Measurements from ENCODE around the gene MSL2.
A peak's percentile ranks its signal among the peaks of the same experiment; 100 is the strongest.
"Not testable (repeated sequence)": the region's sequence is repeated elsewhere in the genome, so short reads cannot be mapped to it uniquely, and the experiment has no call there.

Gene MSL2, protein sequence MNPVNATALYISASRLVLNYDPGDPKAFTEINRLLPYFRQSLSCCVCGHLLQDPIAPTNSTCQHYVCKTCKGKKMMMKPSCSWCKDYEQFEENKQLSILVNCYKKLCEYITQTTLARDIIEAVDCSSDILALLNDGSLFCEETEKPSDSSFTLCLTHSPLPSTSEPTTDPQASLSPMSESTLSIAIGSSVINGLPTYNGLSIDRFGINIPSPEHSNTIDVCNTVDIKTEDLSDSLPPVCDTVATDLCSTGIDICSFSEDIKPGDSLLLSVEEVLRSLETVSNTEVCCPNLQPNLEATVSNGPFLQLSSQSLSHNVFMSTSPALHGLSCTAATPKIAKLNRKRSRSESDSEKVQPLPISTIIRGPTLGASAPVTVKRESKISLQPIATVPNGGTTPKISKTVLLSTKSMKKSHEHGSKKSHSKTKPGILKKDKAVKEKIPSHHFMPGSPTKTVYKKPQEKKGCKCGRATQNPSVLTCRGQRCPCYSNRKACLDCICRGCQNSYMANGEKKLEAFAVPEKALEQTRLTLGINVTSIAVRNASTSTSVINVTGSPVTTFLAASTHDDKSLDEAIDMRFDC

DNA sequence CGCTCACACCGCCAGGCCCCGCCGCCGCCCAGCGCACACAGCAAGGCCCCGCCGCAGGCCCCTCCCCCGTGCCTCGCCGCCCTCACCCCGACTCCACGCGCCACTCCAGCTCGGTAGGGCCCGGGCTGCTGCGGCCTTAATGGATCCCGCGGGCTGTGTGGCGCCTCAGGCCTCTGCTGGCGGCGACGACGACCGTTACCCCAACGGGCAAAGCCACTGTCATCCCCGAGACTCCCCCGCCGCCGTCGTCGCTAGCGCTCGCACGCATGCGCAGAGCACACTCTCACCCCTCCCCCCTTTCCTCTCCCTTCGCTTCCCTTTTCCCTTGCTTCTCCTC is at the start of gene MSL2:
TSS of gene MSL2 (minus strand) at position 272 of the 337 bp plus-strand sequence. CDS start 1,222 bp downstream, outside the sequence.
- DNase-seq, result no peak

DNA sequence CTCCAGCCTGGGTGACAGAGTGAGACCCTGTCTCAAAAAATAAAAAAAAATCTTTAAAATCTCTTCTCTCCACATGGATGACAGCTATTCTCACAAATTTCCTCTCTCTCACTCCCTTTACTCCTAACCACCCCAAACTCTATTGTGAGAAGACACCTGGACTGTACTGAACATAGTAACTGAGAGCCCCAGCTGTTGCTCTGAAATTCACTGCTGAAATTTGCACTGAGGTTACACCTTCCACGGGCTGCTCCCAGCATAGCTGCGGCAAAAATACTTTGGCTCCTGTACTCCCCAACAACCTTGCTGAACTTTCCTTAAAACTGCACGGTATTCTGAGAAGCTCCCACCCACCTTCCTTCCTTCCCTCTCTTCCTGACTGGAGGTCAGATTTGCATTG is 49.6 kb upstream of the MSL2 start:
- no peak for DNase-seq

DNA sequence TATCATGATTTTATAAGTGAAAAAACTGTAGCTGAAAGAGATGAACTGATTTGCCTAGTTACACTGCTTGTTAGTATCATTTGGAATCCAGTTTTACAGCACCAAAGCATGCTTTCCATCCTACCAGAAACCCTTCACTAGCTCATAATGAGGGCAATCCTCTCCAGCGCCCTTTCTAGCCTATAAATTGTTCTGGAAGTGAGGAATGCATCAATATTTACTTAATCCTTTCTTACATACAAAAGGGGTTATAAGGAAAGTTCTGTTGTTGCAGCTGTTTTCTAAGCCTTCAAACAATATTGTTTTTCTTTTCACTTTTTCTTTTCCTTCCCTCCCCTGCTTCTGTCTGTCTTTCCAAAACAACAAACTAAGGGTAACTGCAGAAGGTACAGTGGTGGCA is 43.0 kb upstream of the MSL2 start:
- DNase-seq, result no peak

DNA sequence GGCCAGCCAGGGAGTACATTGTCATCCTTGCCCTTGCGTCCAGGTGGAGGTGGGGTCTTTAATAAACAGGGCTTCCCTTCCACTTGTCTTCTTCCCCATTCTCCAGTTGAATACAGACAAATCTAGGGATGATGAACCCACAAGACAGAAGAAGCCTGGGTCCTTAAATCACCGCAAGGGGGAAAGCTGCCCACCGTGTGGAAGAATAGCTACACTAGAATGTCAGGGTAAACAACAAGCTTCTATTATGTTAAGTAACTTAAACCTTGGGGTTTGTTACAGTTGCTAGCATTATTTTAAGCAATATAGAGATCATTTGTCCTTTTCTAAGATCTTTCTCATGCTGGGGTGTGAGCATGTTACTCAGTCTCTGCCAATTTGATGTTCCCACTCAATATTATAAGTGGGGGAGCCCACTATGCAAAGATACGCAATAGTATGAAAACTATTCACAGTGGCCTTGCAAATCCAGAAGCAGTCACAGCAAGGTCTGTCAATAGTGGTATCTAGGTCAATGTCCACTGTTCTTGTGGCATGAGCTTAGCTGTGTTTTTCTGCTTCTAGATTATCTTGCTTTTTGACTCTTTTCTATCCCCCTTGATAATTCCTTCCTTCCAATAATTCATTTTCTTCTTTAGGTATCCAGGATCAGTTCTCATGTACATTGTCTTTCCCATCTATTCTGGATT is 42.0 kb upstream of the MSL2 start:
- no peak for DNase-seq

DNA sequence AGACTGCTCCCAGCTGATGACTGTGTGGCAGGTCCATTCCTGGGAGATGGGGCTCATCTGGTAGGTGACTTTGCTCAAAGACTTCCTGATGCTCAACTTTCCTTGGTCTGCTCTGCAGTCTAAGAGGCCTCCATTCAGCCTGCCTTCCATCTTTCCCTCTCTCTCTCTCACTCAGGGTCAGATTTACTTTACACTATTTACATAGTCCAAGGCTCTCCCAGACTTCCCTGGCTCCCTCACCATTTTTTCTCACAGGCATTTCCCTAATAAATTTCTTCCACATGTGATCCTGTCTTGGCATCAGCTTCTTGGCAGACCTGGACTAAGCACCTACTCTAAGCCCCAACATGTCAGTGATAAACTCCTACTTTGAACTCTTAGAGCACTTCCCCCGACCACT is 41.0 kb upstream of the MSL2 start:
- DNase-seq, result no peak

DNA sequence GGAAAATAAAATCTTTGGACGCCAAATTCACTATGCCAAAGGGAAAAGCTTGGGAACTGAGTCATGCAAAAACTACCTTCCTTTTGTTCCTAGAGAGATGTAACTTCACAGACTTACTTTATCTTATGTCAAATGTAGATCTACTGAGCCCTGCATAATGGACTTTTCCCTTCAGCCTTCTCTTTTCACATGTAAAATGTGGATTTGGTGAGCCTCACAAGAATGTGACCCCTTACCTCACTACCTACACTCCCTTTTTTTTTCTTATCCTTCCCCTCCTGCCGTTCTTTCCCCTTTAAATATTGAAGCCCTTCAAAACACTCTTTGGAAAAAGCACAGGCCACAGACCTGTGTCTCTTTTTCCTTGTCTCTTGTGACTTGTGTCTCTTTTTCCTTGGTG is 40.0 kb upstream of the MSL2 start:
- no peak for DNase-seq

DNA sequence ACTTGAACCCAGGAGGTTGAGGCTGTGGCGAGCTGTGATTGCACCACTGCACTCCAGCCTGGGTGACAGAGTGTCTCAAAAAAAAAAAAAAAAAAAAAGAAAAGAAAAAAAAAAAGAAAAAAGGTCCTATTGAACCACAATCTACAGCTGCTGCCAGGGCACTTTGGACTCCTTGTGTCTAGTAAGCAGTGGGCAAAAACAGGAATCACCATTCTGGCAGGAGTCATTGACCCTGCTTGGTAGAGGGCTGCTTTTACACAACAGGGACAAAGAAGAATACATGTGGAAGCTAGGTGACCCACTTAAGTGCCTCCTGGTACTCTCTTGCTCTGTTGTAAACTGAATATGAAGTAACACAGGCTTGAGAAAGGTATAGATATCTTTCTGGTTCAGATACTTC is 39.4 kb upstream of the MSL2 start:
- DNase-seq, result no peak

DNA sequence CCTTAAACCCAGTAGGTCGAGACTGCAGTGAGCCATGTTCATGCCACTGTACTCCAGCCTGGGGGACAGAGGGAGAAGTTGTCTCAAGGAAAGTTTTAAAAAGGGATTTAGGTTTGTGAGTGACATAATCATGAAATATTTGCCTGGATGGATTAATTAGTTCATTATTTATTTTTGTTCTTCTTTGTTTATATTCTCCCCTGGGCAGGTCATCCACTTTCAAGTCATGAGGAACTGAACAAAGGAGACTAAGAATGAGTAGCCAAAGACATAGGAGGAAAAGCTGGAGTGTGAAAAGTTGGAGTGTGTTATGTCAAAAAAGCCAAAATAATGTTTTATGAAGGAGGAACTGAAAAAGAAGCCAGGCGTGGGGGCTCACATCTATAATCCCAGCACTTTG is 36.3 kb upstream of the MSL2 start:
- DNase-seq, result no peak

DNA sequence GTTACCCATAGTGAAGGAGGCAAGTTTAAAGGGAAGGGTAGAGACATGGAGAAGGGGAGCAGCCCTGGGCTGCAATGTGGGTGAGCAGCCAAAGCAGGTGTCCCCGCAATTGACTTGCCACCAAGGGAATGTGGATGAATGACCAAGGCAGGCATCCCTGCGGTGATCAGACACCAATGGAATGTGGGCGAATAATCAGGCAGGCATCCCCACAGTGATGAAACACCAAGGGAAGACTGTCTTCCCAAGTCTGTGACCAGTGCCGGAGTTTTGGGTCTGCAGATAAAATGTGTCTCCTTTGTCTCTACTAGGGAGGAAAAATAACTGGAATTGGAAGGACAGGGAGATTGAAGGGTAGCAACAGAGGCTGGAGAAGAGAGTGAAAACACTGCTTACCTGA is 26.6 kb upstream of the MSL2 start:
- DNase-seq, result not testable (repeated sequence)

DNA sequence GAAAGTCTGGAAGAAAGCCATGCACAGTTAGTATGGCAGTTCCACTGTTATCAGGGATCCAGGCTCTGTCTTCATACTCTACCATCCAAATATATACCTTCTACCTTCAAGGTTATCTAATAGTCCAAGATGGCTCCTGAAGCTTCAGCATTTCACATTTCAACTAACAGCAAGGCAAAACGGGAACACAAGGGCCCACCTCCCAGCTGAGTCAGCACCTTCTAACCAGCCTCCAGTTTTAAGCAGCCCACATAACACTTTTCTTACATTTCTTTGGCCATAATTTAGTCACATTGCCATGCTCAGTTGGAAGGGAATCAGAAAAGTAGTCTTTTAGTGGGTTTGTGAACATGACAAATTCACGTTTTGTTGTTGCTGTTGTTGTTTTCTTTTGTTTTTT is 15.4 kb upstream of the MSL2 start:
- DNase-seq, result no peak

DNA sequence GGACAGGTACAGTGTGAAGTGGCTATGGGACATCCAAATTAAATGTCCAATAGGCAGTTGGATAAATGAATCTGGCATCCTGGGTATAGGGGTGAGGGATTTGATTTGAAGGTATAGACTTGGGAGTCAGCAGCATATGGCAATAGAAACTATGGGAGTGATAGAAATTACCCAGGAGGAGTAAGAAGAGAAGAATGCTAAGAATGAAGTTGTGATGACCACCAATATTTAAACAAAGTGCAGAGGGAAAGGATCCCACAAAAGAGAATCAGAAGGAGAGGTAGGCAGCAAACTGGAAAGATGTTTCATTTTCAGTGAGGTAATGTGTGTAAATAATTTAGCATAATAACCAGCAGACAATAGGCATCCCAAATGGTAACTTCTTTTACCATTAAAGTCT is 13.8 kb upstream of the MSL2 start:
- no peak for DNase-seq

DNA sequence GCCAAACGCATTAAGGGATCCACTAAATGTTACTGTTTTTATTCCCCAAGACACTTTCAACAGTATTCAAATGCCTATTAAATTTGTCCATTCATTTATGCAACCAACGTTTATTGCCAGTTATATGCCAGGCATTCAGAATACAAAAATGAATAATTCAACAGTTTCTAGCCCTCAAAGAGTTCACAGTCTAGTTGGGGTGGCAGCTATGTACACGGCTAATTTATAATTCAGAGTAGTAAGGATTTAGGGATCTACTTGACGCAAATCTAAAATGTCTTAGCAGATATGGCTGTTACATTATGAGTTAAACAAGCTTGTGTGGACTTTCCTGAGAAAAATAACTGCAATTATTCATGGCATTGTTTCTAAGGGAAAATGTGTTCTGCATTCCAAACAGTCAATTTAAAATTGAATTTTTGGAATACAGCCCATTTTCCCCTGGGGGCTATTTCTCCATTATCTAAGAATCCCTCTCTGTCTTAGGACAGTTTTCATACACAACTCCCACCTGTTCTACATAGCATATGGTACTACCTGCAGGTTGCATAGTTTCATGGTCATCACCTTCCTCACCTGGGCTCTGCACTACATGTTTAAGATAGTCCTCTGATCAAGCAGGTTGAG is 11.5 kb upstream of the MSL2 start:
- no peak for DNase-seq

DNA sequence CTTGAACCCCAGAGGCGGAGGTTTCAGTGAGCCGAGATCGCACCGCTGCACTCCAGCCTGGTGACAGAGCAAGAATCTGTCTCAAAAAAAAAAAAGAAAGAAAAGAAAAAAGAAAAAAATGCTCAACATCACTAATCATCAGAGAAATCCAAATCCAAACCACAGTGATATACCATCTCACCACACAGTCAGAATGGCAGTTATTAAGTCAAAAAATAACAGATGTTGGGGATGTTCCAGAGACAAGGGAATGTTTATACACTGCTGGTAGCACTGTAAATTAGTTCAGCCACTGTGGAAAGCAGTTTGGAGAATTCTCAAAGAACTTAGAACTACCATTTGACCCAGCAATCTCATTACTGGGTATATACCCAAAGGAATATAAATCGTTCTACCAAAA is 3.1 kb upstream of the MSL2 start:
- not testable (repeated sequence) for DNase-seq

DNA sequence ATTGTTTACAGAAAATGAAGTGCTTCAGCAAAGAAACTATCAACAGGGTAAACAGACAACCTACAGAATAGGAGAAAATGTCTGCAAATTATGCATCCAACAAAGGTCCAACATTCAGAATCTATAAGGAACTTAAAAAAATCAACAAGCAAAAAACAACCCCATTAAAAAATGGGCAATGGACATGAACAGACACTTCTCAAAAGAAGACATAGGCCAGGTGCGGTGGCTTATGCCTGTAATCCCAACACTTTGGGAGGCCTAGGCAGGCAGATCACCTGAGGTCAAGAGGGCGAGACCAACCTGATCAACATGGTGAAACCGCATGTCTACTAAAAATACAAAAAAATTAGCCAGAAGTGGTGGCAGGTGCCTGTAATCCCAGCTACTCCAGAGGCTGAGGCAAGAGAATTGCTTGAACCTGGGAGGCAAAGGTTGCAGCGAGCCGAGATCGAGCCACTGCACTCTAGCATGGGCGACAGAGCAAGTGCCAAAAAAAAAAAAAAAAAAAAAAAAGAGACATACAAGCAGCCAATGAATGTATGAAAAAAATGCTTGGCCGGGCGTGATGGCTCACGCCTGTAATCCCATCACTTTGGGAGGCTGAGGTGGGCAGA is 2.4 kb upstream of the MSL2 start:
- not testable (repeated sequence) for DNase-seq

DNA sequence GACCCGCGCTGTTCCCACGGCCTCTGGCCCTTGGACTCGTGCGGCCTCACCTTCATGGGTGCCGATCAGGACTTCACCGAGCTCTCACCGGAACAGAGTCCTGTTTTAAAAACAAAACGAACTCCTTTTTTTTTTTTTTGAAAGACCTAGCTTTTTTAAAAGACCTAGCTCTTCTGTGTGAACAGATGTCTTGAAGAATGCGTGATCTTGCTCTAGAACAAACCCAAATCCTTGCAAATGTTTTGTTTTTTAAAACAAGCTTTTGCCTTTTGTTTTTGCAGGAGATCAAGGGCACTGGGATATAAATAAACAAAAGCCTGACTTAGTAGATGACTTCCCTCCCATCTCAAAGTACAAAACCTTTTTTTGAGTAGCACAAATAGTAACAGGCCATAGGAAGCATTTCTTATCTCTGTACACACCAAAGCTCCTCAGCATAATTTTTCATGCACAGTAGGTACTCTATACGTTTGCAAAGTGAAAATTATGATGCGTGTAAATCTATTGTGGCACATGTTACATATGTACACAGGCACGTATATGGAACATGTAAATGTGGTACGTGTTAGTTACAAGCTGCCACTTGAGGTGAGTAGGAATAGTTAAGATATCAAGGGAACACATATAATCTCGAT is 1.1 kb upstream of the MSL2 start:
- DNase-seq, result no peak

DNA sequence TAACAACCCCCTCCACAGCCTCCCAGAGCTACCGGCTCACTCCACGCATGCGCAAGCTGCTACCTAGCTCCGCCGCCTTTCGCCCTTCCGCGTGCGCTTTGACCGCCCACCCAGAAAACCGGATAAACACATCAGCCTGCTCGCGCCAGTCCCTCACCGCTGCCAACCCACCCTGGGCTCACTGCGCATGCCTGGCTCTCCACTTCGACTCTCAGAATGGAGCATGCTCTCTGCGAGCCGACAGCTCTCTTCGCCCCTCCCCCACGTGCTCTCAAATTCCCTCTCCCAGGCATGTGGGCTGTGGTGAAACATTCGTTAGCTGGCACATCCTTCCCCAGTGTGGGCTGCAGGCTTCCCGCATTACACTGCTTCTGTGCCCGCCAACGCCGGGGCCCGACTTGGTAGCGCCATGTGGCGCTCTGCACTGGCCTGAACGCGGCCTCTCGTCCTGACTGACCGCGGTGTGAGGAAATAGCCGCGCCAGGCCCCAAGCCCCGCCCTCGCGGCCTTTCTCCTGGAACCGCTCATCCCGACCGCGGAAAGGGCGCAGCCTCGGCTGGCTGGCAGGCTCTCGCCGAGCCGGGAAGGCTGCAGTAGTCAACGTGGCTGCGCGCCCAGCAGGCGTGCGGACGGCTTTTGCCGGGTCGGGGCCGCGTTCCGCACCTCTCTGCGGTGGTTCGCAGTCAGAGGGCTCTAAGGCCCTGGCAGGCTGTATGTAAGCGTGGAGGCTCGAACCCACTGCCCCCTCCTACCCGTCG is 445 bp upstream of the MSL2 start:
- peak; percentile 99 for DNase-seq

DNA sequence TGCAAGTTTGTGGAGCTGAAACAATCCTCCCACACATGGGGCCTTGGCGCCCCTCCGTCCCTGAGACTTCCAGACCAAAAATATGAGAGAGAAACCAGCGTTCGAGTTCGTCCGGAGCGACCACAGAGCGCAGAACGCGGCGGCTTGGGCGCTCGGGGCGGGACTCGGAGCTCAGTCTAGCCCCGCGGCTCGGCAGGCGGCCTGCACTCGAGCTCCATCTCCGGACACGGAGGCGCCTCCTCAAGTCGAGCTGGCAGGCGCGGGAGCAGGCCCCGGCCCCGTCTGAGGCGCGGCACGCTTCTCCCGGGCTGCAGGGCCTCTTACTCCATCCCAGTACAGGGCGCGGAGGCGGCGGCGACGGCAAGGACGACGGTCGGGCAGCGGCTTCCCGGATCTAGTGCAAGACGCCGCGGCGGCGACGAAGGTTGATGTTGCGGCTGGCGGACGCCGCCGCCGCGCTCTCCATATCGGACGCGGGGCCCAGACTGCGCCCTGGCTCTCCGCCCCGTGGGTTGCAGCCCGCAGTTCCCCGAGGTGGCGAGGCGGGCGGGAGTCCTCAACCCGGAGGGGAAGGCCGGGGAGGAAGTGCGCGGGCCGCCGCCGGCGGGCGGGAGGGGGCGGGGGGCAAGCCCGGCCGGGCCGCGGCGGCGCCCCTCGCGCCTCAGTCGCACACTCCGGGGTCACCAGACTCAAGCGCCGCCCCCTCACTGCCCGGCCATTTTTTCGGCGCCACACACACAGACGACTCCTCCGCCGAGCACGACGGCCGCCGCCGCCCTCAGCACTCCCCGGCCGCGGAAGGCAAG is 674 bp downstream of the MSL2 start:
- DNase-seq, result no peak

DNA sequence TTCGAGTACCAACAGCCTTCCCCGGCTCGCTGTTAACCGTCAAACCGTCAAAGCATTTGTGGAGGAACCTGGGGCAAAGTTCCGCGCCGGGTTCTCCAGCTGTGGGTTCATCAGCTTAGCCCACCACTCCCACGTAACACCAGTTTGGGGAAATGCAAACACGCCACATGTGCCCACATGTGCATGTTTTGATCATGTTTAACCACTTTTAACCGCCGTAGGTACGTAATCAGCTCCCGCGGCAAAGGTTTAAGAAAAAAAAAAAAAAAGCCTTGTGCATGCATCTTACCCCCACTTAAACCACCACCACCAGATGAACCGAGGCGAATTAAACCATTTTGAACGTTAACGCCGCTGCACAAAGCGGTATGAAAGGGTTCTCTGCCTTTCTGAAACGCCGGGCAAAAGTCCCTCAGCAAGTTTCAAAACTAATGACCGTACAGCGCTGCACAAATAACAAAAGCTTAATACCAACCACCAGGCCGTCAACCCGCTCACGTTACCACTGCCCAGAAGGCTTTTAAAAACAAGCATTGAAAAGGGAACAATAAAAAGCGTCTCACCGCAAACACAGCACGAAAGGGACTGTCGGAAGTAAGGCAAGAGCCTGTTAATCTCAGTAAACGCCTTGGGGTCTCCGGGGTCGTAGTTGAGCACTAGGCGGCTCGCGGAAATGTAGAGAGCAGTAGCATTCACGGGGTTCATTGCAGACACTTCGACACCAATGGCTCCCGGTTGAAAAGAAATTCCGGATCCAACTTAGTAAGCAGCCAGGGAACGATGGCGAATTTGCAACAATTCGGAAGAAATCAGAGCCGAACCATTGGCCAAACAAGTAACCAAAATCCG is 1.5 kb downstream of the MSL2 start:
- peak; percentile 83 for DNase-seq

DNA sequence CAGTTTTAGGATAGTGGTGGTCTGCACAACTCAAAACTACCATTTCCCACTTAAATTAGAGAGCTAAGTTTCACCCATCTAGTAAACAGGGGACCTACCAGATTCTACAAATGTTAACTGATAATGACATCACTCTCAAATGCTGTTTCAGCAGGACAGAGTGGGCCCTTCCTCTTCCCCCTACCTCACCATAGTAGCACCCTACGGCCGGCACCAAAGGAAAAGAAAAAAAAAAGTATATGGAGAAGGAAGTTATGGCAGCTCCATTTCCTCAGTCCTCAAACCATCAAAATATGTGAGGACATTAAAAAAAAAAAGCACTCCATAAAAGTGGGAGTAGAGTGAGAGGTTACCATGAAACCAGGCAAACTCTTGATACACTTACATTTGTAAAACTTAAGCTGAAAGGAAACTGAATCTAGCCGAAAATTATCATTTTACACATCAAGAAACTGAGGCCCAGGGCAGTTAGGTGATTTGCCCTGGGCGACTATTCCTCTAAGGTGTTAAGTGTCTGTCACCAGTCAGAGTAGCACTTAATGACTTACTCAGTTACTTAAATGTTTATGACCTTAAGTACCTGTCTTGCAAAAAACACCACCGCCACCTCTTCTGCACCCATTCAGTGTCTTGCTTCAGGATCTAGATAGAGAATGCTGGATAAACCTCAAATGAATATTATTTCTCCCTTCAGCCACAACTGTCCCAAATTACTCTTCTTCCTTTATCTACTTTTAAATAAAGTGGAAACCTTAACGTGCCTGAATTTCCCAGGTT is 2.7 kb downstream of the MSL2 start:
- no peak for DNase-seq

Data from activated CD8-positive, alpha-beta memory T cell treated with anti-CD3 and anti-CD28 coated beads for 24 hours (primary cell).